Measurements from ENCODE around the gene NDRG4.
A peak's percentile ranks its signal among the peaks of the same experiment; 100 is the strongest.

NDRG4 gene

DNA sequence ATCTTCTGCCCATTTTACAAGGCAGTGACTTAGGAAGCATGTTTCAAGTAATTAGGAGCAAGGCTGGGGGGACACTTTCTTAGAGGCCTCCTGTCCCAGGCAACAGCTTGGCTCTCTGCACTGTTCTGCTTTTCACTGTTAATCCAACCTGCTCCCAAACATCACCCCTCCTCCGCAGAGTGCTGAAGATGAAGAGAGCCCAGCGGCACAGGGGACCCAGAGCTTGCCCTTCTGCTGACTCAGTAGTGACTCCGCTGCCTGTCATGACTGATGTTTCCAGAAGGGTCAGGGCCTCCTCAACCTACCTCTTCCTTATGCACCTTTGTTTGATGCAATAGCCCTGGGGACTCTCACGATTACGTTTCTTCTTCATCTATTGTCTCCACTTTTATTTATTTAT, 38.9 kb upstream of the NDRG4 start:
- in situ Hi-C loops (cut with HindIII; ENCODE audit: low pct_unique_long_range_greater_than_20kb, low sequenced_read_pairs) = no loop called here
- no peak for TF ChIP-seq JUND (IDR thresholded peaks at IDR 0.05; ENCODE audit: low read depth)
- no peak for DNase-seq (ENCODE audit: low read depth in 1 of 2, low spot score in 1 of 2)

DNA sequence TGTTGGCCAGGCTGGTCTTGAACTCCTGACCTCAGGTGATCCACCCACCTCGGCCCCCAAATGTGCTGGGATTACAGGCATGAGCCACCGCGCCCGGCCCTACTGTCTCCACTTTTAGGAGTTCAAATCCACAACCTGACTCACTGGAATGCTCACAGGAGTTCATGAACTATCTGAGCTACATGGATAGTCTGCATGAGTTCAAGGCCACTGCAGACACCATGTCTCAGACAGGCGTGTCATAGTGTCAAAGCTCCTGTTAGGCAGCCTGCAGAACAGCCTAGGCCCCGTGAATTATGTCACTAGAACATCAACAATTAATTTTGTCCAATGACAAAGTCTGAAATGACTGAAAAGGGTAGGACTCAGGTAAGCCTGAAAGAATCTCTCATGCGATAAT, 38.3 kb upstream of the NDRG4 start:
- no peak for DNase-seq (ENCODE audit: low read depth in 1 of 2, low spot score in 1 of 2)
- no peak for TF ChIP-seq JUND (IDR thresholded peaks at IDR 0.05; ENCODE audit: low read depth)
- in situ Hi-C loops (cut with HindIII; ENCODE audit: low pct_unique_long_range_greater_than_20kb, low sequenced_read_pairs) = no loop called here

DNA sequence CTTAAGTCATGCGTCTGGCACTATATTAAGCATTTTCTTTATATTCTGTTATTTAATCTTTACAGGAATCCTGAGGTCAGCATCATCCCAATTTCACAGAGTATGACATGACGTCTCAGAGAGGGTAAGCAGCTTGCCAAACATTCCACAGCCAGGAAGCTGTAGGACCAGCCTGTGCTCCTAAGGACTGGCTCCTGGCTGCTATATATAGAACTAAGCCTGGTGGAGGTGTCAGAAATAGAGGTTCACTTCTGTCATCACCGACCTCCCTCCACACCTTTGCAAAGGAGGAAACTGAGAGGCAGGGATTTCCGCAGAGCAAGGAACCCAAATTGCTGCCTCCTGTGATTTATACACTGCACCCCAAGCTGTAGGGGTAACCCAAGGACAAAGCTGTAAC, 37.9 kb upstream of the NDRG4 start:
- DNase-seq (ENCODE audit: low read depth in 1 of 2, low spot score in 1 of 2) = no peak
- in situ Hi-C loops (cut with HindIII; ENCODE audit: low pct_unique_long_range_greater_than_20kb, low sequenced_read_pairs) = no loop called here
- no peak for TF ChIP-seq JUND (IDR thresholded peaks at IDR 0.05; ENCODE audit: low read depth)

DNA sequence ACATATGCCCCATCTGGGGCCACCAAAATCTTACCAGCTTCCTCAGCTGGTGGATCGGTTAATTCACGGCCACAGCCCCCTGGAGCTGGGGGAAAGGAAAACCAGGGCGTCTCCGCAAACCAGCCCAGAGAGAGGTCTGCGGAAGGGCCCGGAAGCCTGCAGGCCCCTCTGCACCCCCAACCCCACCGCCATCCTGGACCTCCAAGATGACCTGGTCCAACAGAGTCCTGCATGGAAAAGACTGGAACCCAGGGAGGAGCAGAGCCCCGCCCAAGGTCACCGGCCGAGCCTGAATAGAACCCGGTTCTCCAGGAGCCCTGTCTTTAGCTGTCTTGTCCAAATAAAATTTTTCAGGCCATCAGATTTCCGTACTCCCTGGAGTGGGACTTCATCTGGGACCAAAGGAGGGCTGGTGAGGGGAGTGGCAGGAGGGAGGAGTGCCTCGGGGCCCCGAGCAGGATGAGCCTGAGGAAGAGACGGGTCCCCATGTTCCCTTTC, 37.4 kb upstream of the NDRG4 start:
- TF ChIP-seq JUND (IDR thresholded peaks at IDR 0.05; ENCODE audit: low read depth) = no peak
- in situ Hi-C loops (cut with HindIII; ENCODE audit: low pct_unique_long_range_greater_than_20kb, low sequenced_read_pairs) = no loop called here
- no peak for DNase-seq (ENCODE audit: low read depth in 1 of 2, low spot score in 1 of 2)

DNA sequence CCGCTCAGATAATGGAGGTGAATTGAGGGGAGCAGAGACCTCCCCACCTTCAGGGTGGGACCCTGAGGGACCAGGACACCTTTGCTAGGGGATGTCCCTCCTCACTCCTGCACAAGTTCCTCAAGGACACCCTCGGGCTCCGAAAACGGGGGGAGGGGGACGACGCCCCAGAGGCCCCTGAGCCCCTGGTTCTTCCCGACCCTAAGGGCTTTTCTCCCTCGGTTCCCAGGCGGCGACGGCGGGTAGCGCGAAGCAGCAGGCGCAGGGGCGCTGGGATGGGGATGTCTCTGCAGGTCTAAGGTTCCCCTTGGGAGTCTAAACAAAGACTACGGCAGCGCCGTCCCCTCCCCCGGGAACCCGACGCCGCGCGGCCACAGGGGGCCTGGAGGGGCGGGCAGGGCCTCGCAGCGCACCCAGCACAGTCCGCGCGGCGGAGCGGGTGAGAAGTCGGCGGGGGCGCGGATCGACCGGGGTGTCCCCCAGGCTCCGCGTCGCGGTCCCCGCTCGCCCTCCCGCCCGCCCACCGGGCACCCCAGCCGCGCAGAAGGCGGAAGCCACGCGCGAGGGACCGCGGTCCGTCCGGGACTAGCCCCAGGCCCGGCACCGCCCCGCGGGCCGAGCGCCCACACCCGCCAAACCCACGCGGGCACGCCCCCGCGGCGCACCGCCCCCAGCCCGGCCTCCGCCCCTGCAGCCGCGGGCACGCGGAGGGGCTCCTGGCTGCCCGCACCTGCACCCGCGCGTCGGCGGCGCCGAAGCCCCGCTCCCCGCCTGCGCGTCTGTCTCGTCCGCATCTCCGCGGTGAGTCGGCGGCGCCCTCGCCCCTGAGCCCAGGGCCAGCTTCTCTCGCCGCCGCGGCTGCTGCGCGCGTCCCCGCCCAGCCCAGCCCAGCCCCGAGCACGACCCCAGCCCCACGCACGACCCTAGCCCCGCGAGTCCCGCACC, 36.7 kb upstream of the NDRG4 start:
- in situ Hi-C loops (cut with HindIII; ENCODE audit: low pct_unique_long_range_greater_than_20kb, low sequenced_read_pairs) = no loop called here
- peak in 1 of 2 experiments; percentile 23 for DNase-seq (ENCODE audit: low read depth in 1 of 2, low spot score in 1 of 2)
- no peak for TF ChIP-seq JUND (IDR thresholded peaks at IDR 0.05; ENCODE audit: low read depth)

DNA sequence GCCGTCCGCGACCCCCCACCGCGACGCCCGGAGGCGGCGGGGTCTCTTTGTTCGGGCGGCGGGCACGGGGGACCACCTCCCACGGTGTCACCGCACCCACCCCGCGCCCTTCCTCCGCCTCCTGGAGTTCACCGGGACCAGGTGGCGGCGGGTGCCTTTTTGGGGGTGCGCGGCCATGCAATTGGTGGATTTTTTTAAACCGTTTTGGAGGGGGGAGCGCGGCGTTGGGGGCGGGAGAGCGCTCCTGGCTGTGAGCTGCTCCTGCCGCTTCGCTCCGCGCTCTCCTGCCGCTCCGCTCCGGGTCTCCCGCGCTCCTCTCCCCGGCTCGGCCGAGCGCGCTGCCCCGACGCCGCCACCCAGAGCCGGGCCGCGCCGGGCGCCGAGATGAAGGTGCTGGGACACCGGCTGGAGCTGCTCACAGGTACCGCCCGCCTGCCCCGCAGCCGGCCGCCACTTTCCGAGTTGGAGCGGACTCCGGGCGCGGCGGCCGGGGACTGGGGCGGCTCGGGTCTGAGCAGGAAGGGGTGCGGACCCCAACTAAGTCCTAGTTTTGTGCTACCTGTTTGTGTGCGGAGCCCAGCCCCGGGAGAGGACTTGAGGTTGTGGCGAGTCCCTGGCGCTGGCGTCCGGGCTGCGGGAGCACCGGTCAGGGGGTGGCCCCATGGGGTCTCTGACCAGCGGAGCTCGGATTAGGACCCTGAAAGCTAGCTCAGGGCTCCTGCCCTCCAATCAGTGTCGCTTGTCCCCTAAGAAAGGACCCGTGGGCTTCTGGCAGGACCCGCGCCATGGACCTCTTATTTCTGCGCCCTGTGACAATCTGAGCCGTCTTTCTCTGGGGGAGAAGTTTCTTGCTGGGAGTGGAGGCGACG, 35.7 kb upstream of the NDRG4 start:
- in situ Hi-C loops (cut with HindIII; ENCODE audit: low pct_unique_long_range_greater_than_20kb, low sequenced_read_pairs) = no loop called here
- no peak for TF ChIP-seq JUND (IDR thresholded peaks at IDR 0.05; ENCODE audit: low read depth)
- peak; percentile 27 to 55 for DNase-seq (ENCODE audit: low read depth in 1 of 2, low spot score in 1 of 2)

DNA sequence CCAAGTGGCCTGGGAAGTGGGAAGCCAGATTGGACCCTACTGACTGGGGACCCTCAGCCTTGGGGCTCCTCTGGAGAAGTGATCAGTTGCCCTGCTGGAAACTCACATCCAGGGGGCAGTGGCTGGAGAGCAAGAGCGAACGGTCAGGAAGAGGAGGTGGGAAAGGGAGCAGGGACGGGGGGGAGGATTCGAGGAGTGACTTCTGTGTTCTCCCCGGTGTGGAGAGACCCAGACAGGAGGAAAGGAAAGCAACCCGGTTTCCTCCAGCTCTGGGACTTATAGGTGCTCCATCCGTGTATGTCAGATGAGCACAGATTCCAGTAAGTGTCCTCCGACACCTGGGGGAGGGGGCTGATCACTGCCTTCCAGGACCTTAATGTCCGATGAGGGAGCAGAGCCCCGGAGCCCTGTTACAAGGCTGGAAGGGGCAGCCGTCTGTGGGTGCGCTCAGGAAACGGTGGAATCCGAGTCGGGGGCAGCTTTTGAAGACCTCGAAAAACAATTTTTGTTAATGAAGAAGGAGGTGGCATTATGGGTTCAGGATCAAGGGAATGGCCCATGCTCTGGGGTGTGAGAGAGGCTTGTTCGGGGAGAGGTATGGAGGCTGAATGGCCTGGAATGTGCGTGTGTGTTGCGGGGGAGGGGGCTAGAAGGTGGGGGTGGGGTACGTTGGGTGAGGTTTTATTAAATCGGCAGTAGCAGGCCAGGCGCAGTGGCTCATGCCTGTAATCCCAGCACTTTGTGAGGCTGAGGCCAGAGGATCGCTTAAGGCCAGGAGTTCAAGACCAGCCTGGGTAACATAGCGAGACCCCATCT, 34.8 kb upstream of the NDRG4 start:
- no peak for TF ChIP-seq JUND (IDR thresholded peaks at IDR 0.05; ENCODE audit: low read depth)
- peak in 1 of 2 experiments; percentile 44 for DNase-seq (ENCODE audit: low read depth in 1 of 2, low spot score in 1 of 2)
- in situ Hi-C loops (cut with HindIII; ENCODE audit: low pct_unique_long_range_greater_than_20kb, low sequenced_read_pairs) = no loop called here

DNA sequence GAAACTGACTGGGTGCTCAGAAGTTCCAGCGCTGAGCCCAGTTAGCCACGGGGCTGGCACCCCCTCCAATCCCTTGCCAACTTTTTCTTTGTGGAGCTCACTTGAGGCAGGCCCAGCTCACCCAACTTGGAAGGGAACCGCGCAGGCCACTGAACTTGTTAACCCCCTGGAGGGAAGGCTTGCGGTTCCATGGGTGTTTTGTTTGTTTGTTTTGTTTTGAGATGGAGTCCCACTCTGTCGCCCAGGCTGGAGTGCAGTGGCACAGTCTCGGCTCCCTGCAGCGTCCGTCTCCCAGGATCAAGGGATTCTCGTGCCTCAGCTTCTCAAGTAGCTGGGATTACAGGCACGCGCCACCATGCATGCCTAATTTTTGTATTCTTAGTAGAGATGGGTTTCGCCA, 34.1 kb upstream of the NDRG4 start:
- no peak for DNase-seq (ENCODE audit: low read depth in 1 of 2, low spot score in 1 of 2)
- TF ChIP-seq JUND (IDR thresholded peaks at IDR 0.05; ENCODE audit: low read depth) = no peak
- in situ Hi-C loops (cut with HindIII; ENCODE audit: low pct_unique_long_range_greater_than_20kb, low sequenced_read_pairs) = no loop called here

DNA sequence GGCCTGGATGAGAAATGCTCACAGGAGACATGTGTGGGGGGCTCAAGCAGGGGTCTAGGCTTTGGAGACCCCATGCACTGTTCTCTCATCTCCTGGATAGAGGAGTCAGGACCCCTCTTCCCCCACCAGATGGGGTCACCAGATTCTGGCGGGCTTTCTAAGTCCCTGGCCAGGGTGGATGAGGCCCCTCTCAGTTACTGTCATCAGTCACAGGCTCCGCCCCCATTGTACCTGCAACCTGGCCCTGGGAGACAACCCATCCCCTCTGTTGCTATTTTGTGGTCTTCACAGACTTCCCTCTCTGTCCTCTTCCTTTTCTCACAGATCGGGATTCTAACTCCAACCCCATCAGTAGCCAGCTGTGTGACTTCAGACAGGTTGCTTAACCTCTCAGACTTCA, 33.5 kb upstream of the NDRG4 start:
- TF ChIP-seq JUND (IDR thresholded peaks at IDR 0.05; ENCODE audit: low read depth) = no peak
- DNase-seq (ENCODE audit: low read depth in 1 of 2, low spot score in 1 of 2) = no peak
- in situ Hi-C loops (cut with HindIII; ENCODE audit: low pct_unique_long_range_greater_than_20kb, low sequenced_read_pairs) = no loop called here

DNA sequence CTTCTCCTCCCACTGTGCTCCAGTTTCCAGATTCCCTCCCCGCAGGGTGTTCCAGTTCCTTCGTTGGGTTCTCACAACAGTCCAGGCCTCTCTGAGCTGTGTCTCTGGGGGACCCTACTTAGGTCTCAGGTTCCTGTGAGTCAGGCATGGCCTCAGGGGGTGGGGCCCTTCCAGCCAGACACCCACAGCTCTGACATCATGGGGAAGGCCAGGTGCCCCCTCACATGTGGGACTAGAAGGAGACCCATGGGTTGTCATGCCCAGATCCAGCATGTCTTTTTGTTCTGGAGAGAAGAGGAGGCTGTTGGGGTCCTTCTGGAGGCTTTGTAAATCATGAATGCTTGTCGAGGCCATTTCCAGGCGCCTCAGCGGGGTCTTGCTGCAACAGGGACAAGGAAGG, 32.0 kb upstream of the NDRG4 start:
- DNase-seq (ENCODE audit: low read depth in 1 of 2, low spot score in 1 of 2) = no peak
- TF ChIP-seq JUND (IDR thresholded peaks at IDR 0.05; ENCODE audit: low read depth) = no peak
- in situ Hi-C loops (cut with HindIII; ENCODE audit: low pct_unique_long_range_greater_than_20kb, low sequenced_read_pairs) = no loop called here

DNA sequence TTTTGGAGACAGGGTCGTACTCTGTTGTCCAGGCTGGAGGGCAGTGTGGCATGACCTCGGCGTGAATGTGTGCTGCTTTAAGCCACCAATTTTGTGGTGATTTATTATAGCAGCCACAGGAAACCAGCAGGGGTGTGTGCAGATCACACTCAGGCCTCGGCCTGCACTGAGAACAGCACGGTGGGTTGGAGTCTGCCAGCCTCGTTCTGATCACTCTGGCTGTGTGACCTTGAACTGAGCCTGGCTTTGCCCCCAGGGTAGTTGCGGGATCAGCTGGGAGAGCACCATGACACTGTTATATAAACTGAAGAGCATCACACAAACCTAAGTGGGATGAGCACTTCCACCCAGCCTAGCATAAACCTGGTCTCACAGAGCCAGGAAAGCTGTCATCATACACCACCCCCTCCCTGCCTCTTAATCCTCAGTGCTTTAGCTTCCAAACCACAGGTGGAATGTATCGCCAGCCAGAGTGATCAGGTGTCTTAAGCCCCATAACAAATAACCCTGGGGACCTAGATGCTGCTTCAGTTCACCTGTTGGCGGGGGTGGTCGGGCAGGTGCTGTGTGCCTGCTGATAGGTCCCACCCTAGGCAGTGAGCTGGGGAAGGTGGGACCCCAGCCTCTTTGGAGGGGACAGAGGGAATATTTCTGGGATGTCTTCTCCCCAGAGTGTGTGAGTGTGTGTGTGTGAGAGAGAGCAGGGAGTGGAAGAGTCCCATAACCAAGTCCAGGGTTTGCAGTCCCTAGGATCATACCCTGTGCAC, 28.6 kb upstream of the NDRG4 start:
- in situ Hi-C loops (cut with HindIII; ENCODE audit: low pct_unique_long_range_greater_than_20kb, low sequenced_read_pairs) = no loop called here
- TF ChIP-seq JUND (IDR thresholded peaks at IDR 0.05; ENCODE audit: low read depth) = no peak
- DNase-seq (ENCODE audit: low read depth in 1 of 2, low spot score in 1 of 2) = peak in 1 of 2 experiments; percentile 31
